LNCAP (cell line): ENCODE measurements around the gene ZGRF1.

ENCODE experiments used
- TF ChIP-seq, protein P1 (sequence below): fragments of 450-650 bp; IDR thresholded peaks from 2 replicates; pipeline ENCODE4 v1.5.1; 2017; ENCODE audit warnings: mild to moderate bottlenecking

Gene ZGRF1

GRCh38 chr4:112567536-112567935, 69.2 kb downstream of the ZGRF1 start:
- TF ChIP-seq, protein P1, sequence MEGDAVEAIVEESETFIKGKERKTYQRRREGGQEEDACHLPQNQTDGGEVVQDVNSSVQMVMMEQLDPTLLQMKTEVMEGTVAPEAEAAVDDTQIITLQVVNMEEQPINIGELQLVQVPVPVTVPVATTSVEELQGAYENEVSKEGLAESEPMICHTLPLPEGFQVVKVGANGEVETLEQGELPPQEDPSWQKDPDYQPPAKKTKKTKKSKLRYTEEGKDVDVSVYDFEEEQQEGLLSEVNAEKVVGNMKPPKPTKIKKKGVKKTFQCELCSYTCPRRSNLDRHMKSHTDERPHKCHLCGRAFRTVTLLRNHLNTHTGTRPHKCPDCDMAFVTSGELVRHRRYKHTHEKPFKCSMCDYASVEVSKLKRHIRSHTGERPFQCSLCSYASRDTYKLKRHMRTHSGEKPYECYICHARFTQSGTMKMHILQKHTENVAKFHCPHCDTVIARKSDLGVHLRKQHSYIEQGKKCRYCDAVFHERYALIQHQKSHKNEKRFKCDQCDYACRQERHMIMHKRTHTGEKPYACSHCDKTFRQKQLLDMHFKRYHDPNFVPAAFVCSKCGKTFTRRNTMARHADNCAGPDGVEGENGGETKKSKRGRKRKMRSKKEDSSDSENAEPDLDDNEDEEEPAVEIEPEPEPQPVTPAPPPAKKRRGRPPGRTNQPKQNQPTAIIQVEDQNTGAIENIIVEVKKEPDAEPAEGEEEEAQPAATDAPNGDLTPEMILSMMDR, result no peak

- TF ChIP-seq, protein P1, result no peak
Observed at GRCh38 chr4:112564706-112565270, 71.9 kb downstream of the ZGRF1 start.

- TF ChIP-seq, protein P1, result no peak
Observed at GRCh38 chr4:112563431-112564200, 73.1 kb downstream of the ZGRF1 start.

DNA sequence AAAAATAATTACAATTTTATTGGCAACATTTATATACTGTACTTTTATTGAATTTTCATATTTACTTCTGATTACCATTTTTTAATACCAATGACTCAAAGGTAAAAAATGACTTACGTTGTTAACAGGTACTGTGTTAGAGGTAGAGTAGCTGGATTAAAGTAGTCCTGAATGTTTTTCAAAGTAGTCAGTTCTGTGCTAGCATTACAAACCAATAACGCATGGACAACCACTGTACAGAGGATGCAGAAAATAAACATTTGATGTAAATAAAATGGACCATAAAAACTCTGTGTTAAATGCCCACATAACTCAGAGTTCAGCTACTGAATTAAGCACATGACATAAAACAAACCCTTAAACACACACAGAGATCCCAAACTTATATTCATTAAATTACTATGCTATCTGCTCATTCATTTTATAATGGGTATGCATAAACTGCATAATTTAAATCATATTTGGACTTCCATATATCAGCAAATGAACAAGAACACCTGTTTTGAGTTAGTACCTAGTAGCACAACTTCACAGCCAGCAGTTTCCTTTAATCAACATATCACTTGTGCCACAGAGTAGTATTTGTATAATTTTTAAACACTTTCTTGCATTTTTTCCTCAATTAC, 74.3 kb downstream of the ZGRF1 start:
- TF ChIP-seq, protein P1, result no peak

DNA sequence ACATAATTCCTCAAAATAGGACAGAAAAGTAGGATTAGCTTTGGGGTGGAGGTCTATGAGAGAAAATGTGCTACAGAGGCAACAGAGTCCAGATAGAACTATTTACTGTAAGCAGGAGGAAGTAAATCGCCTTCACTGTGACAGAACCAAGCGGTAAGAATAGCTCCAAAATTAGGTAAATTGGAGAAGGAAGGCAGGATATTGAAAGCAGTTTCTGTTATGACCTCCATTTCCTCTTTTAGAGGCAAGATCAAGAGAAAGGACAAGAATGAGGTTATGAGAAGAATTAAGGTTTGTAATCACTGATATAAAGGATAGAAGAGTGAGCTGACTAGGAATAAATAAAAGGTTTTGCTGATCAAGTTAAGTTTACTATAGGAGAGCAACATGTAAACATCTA, 76.6 kb downstream of the ZGRF1 start:
- TF ChIP-seq, protein P1, result no peak

- TF ChIP-seq, protein P1, result no peak
Observed at GRCh38 chr4:112559053-112559452, 77.7 kb downstream of the ZGRF1 start.

- TF ChIP-seq, protein P1, result no peak
Observed at GRCh38 chr4:112557676-112558411, 78.9 kb downstream of the ZGRF1 start.
